GM13977 (cell line): ENCODE measurements around the gene SHKBP1.

ENCODE experiments used
- DNase-seq: peaks from one replicate; pipeline ENCODE4 v3.0.0; 2012; ENCODE audit warnings: low spot score
- CTCF ChIP-seq: IDR thresholded peaks from 2 replicates; pipeline ENCODE4 v1.5.1; 2012; ENCODE audit warnings: mild to moderate bottlenecking, control low read depth; ENCODE audit not compliant: insufficient read depth; ENCODE audit errors: extremely low read depth, missing control alignments
- in situ Hi-C: fragments of 300-500 bp; cut with MboI; formaldehyde crosslinking; loops from one replicate; pipeline ENCODE4 v1.12.0; 2022; ENCODE audit warnings: low sequenced_read_pairs, low pct_unique_long_range_greater_than_20kb, mixed read lengths, inconsistent platforms; ENCODE audit not compliant: unreplicated experiment

The SHKBP1 gene

GRCh38 chr19:40614622-40615411, 38.1 kb downstream of the SHKBP1 start:
- peak; percentile 73 for DNase-seq
- no peak for TF ChIP-seq CTCF
- in situ Hi-C loops = loop anchor here (25.0 kb wide), 1 partner anchor 303 kb away; no protein-coding TSS in a partner anchor

GRCh38 chr19:40616178-40616577, 39.5 kb downstream of the SHKBP1 start:
- DNase-seq = no peak
- in situ Hi-C loops = loop anchor here (25.0 kb wide), 1 partner anchor 304 kb away; no protein-coding TSS in a partner anchor
- TF ChIP-seq CTCF = no peak

GRCh38 chr19:40616941-40617340, 40.3 kb downstream of the SHKBP1 start:
- in situ Hi-C loops = loop anchor here (25.0 kb wide), 1 partner anchor 305 kb away; no protein-coding TSS in a partner anchor
- DNase-seq = no peak
- TF ChIP-seq CTCF = no peak

GRCh38 chr19:40617961-40618360, 41.3 kb downstream of the SHKBP1 start:
- in situ Hi-C loops = loop anchor here (25.0 kb wide), 1 partner anchor 306 kb away; no protein-coding TSS in a partner anchor
- TF ChIP-seq CTCF = no peak
- no peak for DNase-seq

- no peak for TF ChIP-seq CTCF
- in situ Hi-C loops = loop anchor here (25.0 kb wide), 1 partner anchor 307 kb away; no protein-coding TSS in a partner anchor
Observed at GRCh38 chr19:40619333-40620160, 42.9 kb downstream of the SHKBP1 start.

GRCh38 chr19:40620161-40620485, 43.5 kb downstream of the SHKBP1 start:
- in situ Hi-C loops = loop anchor here (25.0 kb wide), 1 partner anchor 308 kb away; no protein-coding TSS in a partner anchor
- no peak for TF ChIP-seq CTCF

More at GRCh38 chr19:40619333-40620160, 42.9 kb downstream of the SHKBP1 start:
- no peak for DNase-seq

More at GRCh38 chr19:40620161-40620485, 43.5 kb downstream of the SHKBP1 start:
- DNase-seq = no peak
